ENCODE measurements around the gene TGIF2. TPM values are rescaled to one million over a fixed set of nuclear protein-coding genes. Genes with fewer than 3 reads are reported as not detected.
A peak's percentile ranks its signal among the peaks of the same experiment; 100 is the strongest.

The TGIF2 gene
- total RNA-seq, 1 experiment from 2014 or later, result 81.7 TPM

DNA sequence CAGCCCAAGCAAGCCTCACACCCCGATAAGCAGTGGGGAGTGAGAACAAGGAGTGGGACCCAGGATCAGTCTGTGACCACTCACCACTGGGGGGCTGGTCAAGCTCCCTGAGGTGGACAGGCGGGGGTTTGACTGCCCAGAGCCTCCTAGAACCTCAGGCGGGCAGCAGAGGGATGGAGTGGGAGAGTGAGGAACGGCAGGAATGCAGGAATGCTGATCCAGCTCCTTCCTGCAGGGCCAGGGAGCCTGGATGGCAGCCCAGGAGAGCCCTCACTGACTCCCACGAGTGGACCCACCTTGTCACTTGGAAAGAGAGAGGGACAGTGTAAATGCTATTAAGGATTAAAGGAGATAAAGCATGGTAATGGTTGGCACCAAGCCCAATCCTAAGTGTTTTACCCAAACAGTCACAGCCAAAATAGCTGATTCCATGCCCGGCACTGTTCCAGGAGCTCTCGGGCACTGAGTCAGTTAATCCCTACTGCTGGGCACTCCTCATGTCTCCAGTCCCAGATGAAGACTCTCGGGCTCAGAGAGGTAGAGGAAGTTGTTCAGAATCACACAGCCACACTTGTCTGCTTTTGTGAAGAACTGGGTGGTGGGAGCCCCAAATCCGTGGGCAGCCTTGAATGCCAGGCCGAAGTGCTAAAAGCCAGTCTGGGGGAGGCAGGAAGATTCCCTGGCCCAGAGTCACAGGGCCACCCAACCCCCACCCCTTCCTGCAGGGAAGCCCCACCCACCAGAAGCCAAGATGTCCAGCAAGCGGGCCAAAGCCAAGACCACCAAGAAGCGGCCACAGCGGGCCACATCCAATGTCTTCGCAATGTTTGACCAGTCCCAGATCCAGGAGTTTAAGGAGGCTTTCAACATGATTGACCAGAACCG is 29.0 kb upstream of the TGIF2 start:
- H3K4me1 Mint-ChIP-seq, result peaks cover 36 to 37% of the 10 kb centered on the region in 2 experiments
- no peak overlapping the region for H2AFZ ChIP-seq (ENCODE audit: low read length)
- no peaks in the 10 kb centered on the region for H3K27me3 Mint-ChIP-seq (ENCODE audit: low read depth)

More for the DNA sequence above, 29.0 kb upstream of the TGIF2 start:
- H3K4me3 Mint-ChIP-seq, result no peak overlapping the region
- H3K23ac ChIP-seq (ENCODE audit: insufficient read length, low read depth, low read length), result no peak overlapping the region
- no peak overlapping the region for H3T11ph ChIP-seq (ENCODE audit: low read length)
- no peak overlapping the region for H3K4me2 ChIP-seq (ENCODE audit: insufficient read depth, insufficient read length, low read length)
- TF ChIP-seq, protein P1, sequence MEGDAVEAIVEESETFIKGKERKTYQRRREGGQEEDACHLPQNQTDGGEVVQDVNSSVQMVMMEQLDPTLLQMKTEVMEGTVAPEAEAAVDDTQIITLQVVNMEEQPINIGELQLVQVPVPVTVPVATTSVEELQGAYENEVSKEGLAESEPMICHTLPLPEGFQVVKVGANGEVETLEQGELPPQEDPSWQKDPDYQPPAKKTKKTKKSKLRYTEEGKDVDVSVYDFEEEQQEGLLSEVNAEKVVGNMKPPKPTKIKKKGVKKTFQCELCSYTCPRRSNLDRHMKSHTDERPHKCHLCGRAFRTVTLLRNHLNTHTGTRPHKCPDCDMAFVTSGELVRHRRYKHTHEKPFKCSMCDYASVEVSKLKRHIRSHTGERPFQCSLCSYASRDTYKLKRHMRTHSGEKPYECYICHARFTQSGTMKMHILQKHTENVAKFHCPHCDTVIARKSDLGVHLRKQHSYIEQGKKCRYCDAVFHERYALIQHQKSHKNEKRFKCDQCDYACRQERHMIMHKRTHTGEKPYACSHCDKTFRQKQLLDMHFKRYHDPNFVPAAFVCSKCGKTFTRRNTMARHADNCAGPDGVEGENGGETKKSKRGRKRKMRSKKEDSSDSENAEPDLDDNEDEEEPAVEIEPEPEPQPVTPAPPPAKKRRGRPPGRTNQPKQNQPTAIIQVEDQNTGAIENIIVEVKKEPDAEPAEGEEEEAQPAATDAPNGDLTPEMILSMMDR (conservative IDR thresholded peaks at IDR 0.05), result no peak
- H3K27me3 ChIP-seq (ENCODE audit: insufficient read depth, low read length), result no peaks in the 10 kb centered on the region
- H3K18ac ChIP-seq (ENCODE audit: insufficient read length, low read depth, low read length), result no peak overlapping the region
- no peaks in the 10 kb centered on the region; the same call in 1 of the 2 replicates for H3K79me2 ChIP-seq (ENCODE audit: insufficient read depth, low read length)
- H3K4ac ChIP-seq (ENCODE audit: low read depth, low read length), result no peak overlapping the region
- H2AK5ac ChIP-seq (ENCODE audit: insufficient read length, low read length), result no peak overlapping the region
- no peak overlapping the region for H4K5ac ChIP-seq (ENCODE audit: insufficient read length, low read depth, low read length)
- no peak overlapping the region for H2BK12ac ChIP-seq (ENCODE audit: insufficient read length, low read depth, low read length)
- no peaks in the 10 kb centered on the region for H3K9me3 Mint-ChIP-seq
- peaks cover 13 to 36% (median 22%) of the 10 kb centered on the region in 3 experiments; a peak in 6 of 7 replicates for H3K36me3 Mint-ChIP-seq (ENCODE audit: insufficient read depth in 1 of 3, low read depth in 3 of 3)
- no peak overlapping the region for H2BK120ac ChIP-seq (ENCODE audit: low read depth, low read length, poor library complexity, severe bottlenecking)
- H3K27ac Mint-ChIP-seq, result peak overlapping the region; percentile 6 to 90 (median 69); a peak in 2 of 7 replicates
- no peak overlapping the region for H2BK5ac ChIP-seq (ENCODE audit: insufficient read length, low read length)
- H2BK20ac ChIP-seq (ENCODE audit: low read depth, low read length, poor library complexity, severe bottlenecking), result no peak overlapping the region
- peaks cover 3% of the 10 kb centered on the region for H4K20me1 ChIP-seq (ENCODE audit: control insufficient read depth, insufficient read depth, insufficient read length)
- DNase-seq, result no peak
- H4K8ac ChIP-seq (replicated peaks; ENCODE audit: insufficient read length, low read depth, low read length), result no peak overlapping the region
- no peaks in the 10 kb centered on the region for H3K79me1 ChIP-seq (ENCODE audit: insufficient read depth, low read depth, low read length, poor library complexity, severe bottlenecking)
- no peaks in the 10 kb centered on the region; the same call in 1 of the 2 replicates for H3K4me1 ChIP-seq (ENCODE audit: insufficient read depth, low read length)
- no peaks in the 10 kb centered on the region for H3K9me3 ChIP-seq (ENCODE audit: control insufficient read depth, low read depth, low read length)
- no peaks in the 10 kb centered on the region for H3K23me2 ChIP-seq (ENCODE audit: insufficient read length, low read depth, low read length, poor library complexity, severe bottlenecking)
- H2BK15ac ChIP-seq (ENCODE audit: low read depth, low read length), result no peak overlapping the region
- no peak overlapping the region for H4K91ac ChIP-seq (ENCODE audit: insufficient read length, low read depth, low read length)
- no peak overlapping the region for H3K9ac ChIP-seq (ENCODE audit: extremely low read depth, insufficient read length, low read length)
- H3K27ac ChIP-seq (ENCODE audit: insufficient read length, low read depth, low read length), result no peak overlapping the region
- H3K56ac ChIP-seq (ENCODE audit: insufficient read length, low read depth, low read length), result no peak overlapping the region
- H3K14ac ChIP-seq (ENCODE audit: insufficient read depth, low read length), result no peak overlapping the region
- no CpG with 5 or more reads among the region's 15 CpGs for WGBS (ENCODE audit: extremely low coverage, insufficient read length, low lambda C conversion rate)
